SK-N-SH treated with all-trans-retinoic acid at 6 μM for 48 hours (cell line): ENCODE results near the gene TAGLN2.
A peak's percentile ranks its signal among the peaks of the same experiment; 100 is the strongest.

Experiments
- ATAC-seq: fragments of 200-7000 bp; cut with Tn5 transposase; 3 replicates; pipeline ENCODE4 v1.9.1; 2020; ENCODE audit warnings: mild to moderate bottlenecking, moderate library complexity
- ARNTL ChIP-seq: fragments of 450-650 bp; formaldehyde crosslinking; IDR thresholded peaks from 2 replicates; pipeline ENCODE4 v1.5.0; 2020; ENCODE audit warnings: low read depth, mild to moderate bottlenecking, moderate library complexity, borderline replicate concordance
- BACH2 ChIP-seq: fragments of 250-450 bp; sonication (Bioruptor Pico); IDR thresholded peaks from 2 replicates; pipeline ENCODE4 v1.9.0; 2021; ENCODE audit warnings: mild to moderate bottlenecking, borderline replicate concordance
- CREB5 ChIP-seq: fragments of 250-450 bp; sonication (Bioruptor Pico); IDR thresholded peaks from 2 replicates; pipeline ENCODE4 v1.5.1; 2020; ENCODE audit warnings: low read depth, mild to moderate bottlenecking, moderate library complexity
- CSRNP3 ChIP-seq: fragments of 250-450 bp; sonication (Bioruptor Pico); IDR thresholded peaks from 2 replicates; pipeline ENCODE4 v1.5.1; 2021; ENCODE audit warnings: mild to moderate bottlenecking, moderate library complexity
- GLIS3 ChIP-seq: fragments of 250-450 bp; sonication (Bioruptor Pico); IDR thresholded peaks from 2 replicates; pipeline ENCODE4 v1.5.0; 2020; ENCODE audit warnings: mild to moderate bottlenecking, moderate library complexity
- ISL1 ChIP-seq: fragments of 250-450 bp; sonication (Bioruptor Pico); IDR thresholded peaks from 2 replicates; pipeline ENCODE4 v2.1.2; 2022; ENCODE audit warnings: mild to moderate bottlenecking, moderate library complexity
- PATZ1 ChIP-seq: fragments of 250-450 bp; sonication (Bioruptor Pico); IDR thresholded peaks from 2 replicates; pipeline ENCODE4 v1.8.0; 2020; ENCODE audit warnings: mild to moderate bottlenecking, moderate library complexity, borderline replicate concordance
- POU6F1 ChIP-seq: fragments of 250-450 bp; sonication (Bioruptor Pico); IDR thresholded peaks from 2 replicates; pipeline ENCODE4 v1.8.0; 2021; ENCODE audit warnings: low read depth, mild to moderate bottlenecking, moderate library complexity, borderline replicate concordance
- PPARA ChIP-seq: fragments of 250-450 bp; sonication (Bioruptor Pico); IDR thresholded peaks from 2 replicates; pipeline ENCODE4 v1.5.0; 2020; ENCODE audit warnings: mild to moderate bottlenecking, borderline replicate concordance
- RARB ChIP-seq: fragments of 250-450 bp; sonication (Bioruptor Pico); IDR thresholded peaks from 2 replicates; pipeline ENCODE4 v1.8.0; 2021; ENCODE audit warnings: mild to moderate bottlenecking, moderate library complexity
- SNAI2 ChIP-seq: fragments of 250-450 bp; sonication (Bioruptor Pico); IDR thresholded peaks from 2 replicates; pipeline ENCODE4 v1.5.0; 2020; ENCODE audit warnings: mild to moderate bottlenecking, moderate library complexity
- TOX ChIP-seq: fragments of 250-450 bp; sonication (Bioruptor Pico); IDR thresholded peaks from 2 replicates; pipeline ENCODE4 v1.8.0; 2021; ENCODE audit warnings: mild to moderate bottlenecking, moderate library complexity, borderline replicate concordance
- TSHZ2 ChIP-seq: fragments of 250-450 bp; sonication (Bioruptor Pico); IDR thresholded peaks from 2 replicates; pipeline ENCODE4 v1.5.0; 2020; ENCODE audit warnings: mild to moderate bottlenecking, moderate library complexity
- ZC3H10 ChIP-seq: fragments of 250-450 bp; sonication (Bioruptor Pico); IDR thresholded peaks from 2 replicates; pipeline ENCODE4 v1.5.1; 2021; ENCODE audit warnings: mild to moderate bottlenecking, moderate library complexity
- ZNF565 ChIP-seq: fragments of 450-650 bp; formaldehyde crosslinking; conservative IDR thresholded peaks from 2 replicates; pipeline ENCODE4 v1.5.0; 2020; ENCODE audit warnings: low read depth, mild to moderate bottlenecking, moderate library complexity
- ZNF8 ChIP-seq: fragments of 450-650 bp; formaldehyde crosslinking; IDR thresholded peaks from 2 replicates; pipeline ENCODE4 v1.5.0; 2020; ENCODE audit warnings: mild to moderate bottlenecking, moderate library complexity

The TAGLN2 gene

GRCh38 chr1:159925719-159926078 is 392 bp upstream of the TAGLN2 start (continued):
- TF ChIP-seq PATZ1, result no peak
- no peak for TF ChIP-seq TOX (CRISPR knock-in tag)

- peak; percentile 58 for ATAC-seq
These were observed 1.1 kb downstream of the TAGLN2 start for GRCh38 chr1:159924025-159924790.

GRCh38 chr1:159923203-159924024 is 1.9 kb downstream of the TAGLN2 start:
- ATAC-seq, result peak; percentile 17
- TF ChIP-seq ZC3H10 (CRISPR knock-in tag), result no peak
- no peak for TF ChIP-seq PPARA (CRISPR knock-in tag)
- TF ChIP-seq ISL1 (CRISPR knock-in tag), result no peak
- TF ChIP-seq TSHZ2, result no peak
- no peak for TF ChIP-seq BACH2 (CRISPR knock-in tag)
- no peak for TF ChIP-seq ZNF565 (CRISPR knock-in tag)
- no peak for TF ChIP-seq ARNTL

More at GRCh38 chr1:159924025-159924790, 1.1 kb downstream of the TAGLN2 start:
- TF ChIP-seq ZC3H10 (CRISPR knock-in tag), result peak; percentile 48; the same call in 1 of the 2 replicates
- TF ChIP-seq PPARA (CRISPR knock-in tag), result no peak
- no peak for TF ChIP-seq ZNF8 (CRISPR knock-in tag)
- peak; percentile 85; the same call in 1 of the 2 replicates for TF ChIP-seq PATZ1
- 0 out of 2 replicates have a peak, but pooled peaks have one; percentile 6 for TF ChIP-seq RARB
- 0 out of 2 replicates have a peak, but pooled peaks have one; percentile 65 for TF ChIP-seq GLIS3 (CRISPR knock-in tag)
- TF ChIP-seq POU6F1 (CRISPR knock-in tag), result no peak
- TF ChIP-seq CREB5 (CRISPR knock-in tag), result no peak
- TF ChIP-seq SNAI2 (CRISPR knock-in tag), result no peak
- no peak for TF ChIP-seq CSRNP3 (CRISPR knock-in tag)
- no peak for TF ChIP-seq TOX (CRISPR knock-in tag)
